ENCODE data around the gene STXBP2. TPM values are rescaled to one million over a fixed set of nuclear protein-coding genes. Genes with fewer than 3 reads are reported as not detected.
A peak's percentile ranks its signal among the peaks of the same experiment; 100 is the strongest.

Gene STXBP2
- total and polyA plus RNA-seq, 9 of the 15 experiments (the other 6 are each of a cell fraction or from before 2014, with no cell fraction given): 2.5 to 163 (median 71.3) TPM

DNA sequence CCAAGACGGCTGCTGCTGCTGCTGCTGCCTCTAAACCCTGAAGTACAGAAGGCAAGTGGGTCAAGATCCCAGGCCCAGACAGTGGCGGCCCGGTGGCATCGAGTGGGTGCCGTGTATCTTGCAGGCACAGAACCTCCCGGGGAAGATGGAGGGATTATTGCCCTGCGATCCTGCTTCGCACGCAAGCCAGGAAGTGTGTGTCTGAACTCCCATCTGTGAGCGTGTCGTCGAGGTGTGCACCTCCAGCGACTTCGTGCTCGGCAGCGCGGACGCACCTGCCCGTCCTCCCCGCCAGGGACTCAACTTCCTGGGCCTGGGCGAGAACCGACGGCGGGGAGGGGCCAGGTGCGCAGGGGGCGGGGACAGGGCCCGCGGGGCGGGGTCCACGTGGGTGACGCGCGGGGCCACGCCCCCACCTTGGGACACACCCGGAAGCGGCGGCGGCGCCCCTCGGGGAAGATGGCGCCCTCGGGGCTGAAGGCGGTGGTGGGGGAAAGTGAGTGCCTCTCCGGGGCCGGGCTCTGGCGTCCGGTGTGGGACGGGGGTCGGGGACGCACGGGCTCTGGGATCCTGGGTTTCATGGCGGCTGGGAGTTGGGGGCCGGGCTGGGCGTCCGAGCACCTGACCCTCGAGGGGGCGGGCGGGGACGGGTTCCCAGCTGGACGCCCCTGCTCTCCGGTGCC, at the start of gene STXBP2 (continued):
- TF ChIP-seq ILF3 (IDR thresholded peaks at IDR 0.05; ENCODE audit: borderline replicate concordance) (peak; percentile 36; the same call in 1 of the 2 replicates), RBM15 (IDR thresholded peaks at IDR 0.05; ENCODE audit: insufficient read depth, low read length) (no peak), HNRNPLL (IDR thresholded peaks at IDR 0.05; ENCODE audit: low read depth, low read length, poor library complexity, severe bottlenecking) (no peak), MEF2A (IDR thresholded peaks at IDR 0.05; ENCODE audit: control insufficient read depth, low read depth, low read length) (no peak), RHOXF2B (CRISPR knock-in tag; conservative IDR thresholded peaks at IDR 0.05) (no peak), SREBF1 (IDR thresholded peaks at IDR 0.05; ENCODE audit: borderline replicate concordance, low read depth, low read length) (no peak), BMI1 (IDR thresholded peaks at IDR 0.05; ENCODE audit: low read length) (no peak), ZNF76 (CRISPR knock-in tag; IDR thresholded peaks at IDR 0.05; ENCODE audit: borderline replicate concordance) (peak; percentile 15; the same call in 1 of the 2 replicates), DACH1 (IDR thresholded peaks at IDR 0.05; ENCODE audit: partially characterized antibody) (no peak), NR2C2 (CRISPR knock-in tag; IDR thresholded peaks at IDR 0.05) (peak; percentile 51; the same call in 1 of the 2 replicates), NR2C2 (tag; IDR thresholded peaks at IDR 0.05) (0 out of 2 replicates have a peak, but pooled peaks have one; percentile 8), PCBP1 (IDR thresholded peaks at IDR 0.05; ENCODE audit: low read depth, low read length, poor library complexity, severe bottlenecking) (peak; percentile 30), GABPB1 (CRISPR knock-in tag; IDR thresholded peaks at IDR 0.05) (peak; percentile 63; the same call in 1 of the 2 replicates), SP1 (CRISPR knock-in tag; IDR thresholded peaks at IDR 0.05) (peak; percentile 78), HDGF (IDR thresholded peaks at IDR 0.05) (no peak), RAD51 (IDR thresholded peaks at IDR 0.05; ENCODE audit: borderline replicate concordance, low read depth) (no peak), MED1 (CRISPR knock-in tag; IDR thresholded peaks at IDR 0.05; ENCODE audit: borderline replicate concordance) (no peak), MYC (IDR thresholded peaks at IDR 0.05; ENCODE audit: low read depth, low read length) (peak; percentile 38; the same call in 1 of the 2 replicates), MYC (CRISPR knock-in tag; IDR thresholded peaks at IDR 0.05; ENCODE audit: borderline replicate concordance, low read depth) (no peak), CEBPB (tag; IDR thresholded peaks at IDR 0.05) (peak; percentile 55; the same call in 1 of the 2 replicates), ADNP (tag; IDR thresholded peaks at IDR 0.05) (no peak), MEF2D (tag; conservative IDR thresholded peaks at IDR 0.05; ENCODE audit: low read depth) (no peak), ZNF165 (CRISPR knock-in tag; IDR thresholded peaks at IDR 0.05; ENCODE audit: borderline replicate concordance) (no peak)
- TF ChIP-seq, protein P1, sequence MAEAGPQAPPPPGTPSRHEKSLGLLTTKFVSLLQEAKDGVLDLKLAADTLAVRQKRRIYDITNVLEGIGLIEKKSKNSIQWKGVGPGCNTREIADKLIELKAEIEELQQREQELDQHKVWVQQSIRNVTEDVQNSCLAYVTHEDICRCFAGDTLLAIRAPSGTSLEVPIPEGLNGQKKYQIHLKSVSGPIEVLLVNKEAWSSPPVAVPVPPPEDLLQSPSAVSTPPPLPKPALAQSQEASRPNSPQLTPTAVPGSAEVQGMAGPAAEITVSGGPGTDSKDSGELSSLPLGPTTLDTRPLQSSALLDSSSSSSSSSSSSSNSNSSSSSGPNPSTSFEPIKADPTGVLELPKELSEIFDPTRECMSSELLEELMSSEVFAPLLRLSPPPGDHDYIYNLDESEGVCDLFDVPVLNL (CRISPR knock-in tag; IDR thresholded peaks at IDR 0.05; ENCODE audit: low read depth): no peak
- TF ChIP-seq, protein P2, sequence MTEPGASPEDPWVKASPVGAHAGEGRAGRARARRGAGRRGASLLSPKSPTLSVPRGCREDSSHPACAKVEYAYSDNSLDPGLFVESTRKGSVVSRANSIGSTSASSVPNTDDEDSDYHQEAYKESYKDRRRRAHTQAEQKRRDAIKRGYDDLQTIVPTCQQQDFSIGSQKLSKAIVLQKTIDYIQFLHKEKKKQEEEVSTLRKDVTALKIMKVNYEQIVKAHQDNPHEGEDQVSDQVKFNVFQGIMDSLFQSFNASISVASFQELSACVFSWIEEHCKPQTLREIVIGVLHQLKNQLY (CRISPR knock-in tag; conservative IDR thresholded peaks at IDR 0.05): no peak
- TF ChIP-seq, protein P3, sequence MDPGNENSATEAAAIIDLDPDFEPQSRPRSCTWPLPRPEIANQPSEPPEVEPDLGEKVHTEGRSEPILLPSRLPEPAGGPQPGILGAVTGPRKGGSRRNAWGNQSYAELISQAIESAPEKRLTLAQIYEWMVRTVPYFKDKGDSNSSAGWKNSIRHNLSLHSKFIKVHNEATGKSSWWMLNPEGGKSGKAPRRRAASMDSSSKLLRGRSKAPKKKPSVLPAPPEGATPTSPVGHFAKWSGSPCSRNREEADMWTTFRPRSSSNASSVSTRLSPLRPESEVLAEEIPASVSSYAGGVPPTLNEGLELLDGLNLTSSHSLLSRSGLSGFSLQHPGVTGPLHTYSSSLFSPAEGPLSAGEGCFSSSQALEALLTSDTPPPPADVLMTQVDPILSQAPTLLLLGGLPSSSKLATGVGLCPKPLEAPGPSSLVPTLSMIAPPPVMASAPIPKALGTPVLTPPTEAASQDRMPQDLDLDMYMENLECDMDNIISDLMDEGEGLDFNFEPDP (CRISPR knock-in tag; IDR thresholded peaks at IDR 0.05): no peak
